Thyroid gland (tissue), 4 donors: ENCODE results near the gene NCAPH2.

Source experiments
- CTCF ChIP-seq, 6 experiments: fragments of 200-600 bp in 3 of 6; fragments of 450-650 bp in 3 of 6; sonication (generic) in 3 of 6; IDR thresholded peaks; one replicate each; pipeline ENCODE4 v1.5.1; 2016 to 2019; ENCODE audit warnings: antibody characterized with exemption in 6 of 6, mild to moderate bottlenecking in 2 of 6, inconsistent platforms in 1 of 6, moderate library complexity in 1 of 6
- POLR2A ChIP-seq, 2 donors: fragments of 450-650 bp; IDR thresholded peaks; one replicate each; pipeline ENCODE4 v1.6.1; 2017; ENCODE audit warnings: antibody characterized with exemption in 2 of 2, mild to moderate bottlenecking in 2 of 2, moderate library complexity in 1 of 2

GRCh38 chr22:50502628-50503474 lies 5.2 kb upstream of the NCAPH2 start:
- no peak for TF ChIP-seq CTCF (IDR thresholded peaks at IDR 0.05)
- no peak for TF ChIP-seq POLR2A (IDR thresholded peaks at IDR 0.05)
